GM23338 (cell line): ENCODE measurements around the gene SHKBP1. TPM values are rescaled to one million over a fixed set of nuclear protein-coding genes. Genes with fewer than 3 reads are reported as not detected.

Experiments
- ATAC-seq: fragments of 200-7000 bp; cut with Tn5 transposase; 3 replicates; pipeline ENCODE4 v1.9.1; 2020
- DNase-seq: peaks from one replicate; pipeline ENCODE4 v3.0.0-alpha.2; 2015; ENCODE audit warnings: low spot score
- H2AFZ ChIP-seq: fragments of 200-600 bp; sonication (generic); 2 replicates; pipeline ENCODE4 v1.8.0; 2016; ENCODE audit warnings: antibody characterized with exemption, mild to moderate bottlenecking, moderate library complexity
- H3F3A ChIP-seq: fragments of 200-600 bp; sonication (generic); replicated peaks from 2 replicates; pipeline ENCODE4 v1.8.0; 2017; ENCODE audit warnings: antibody characterized with exemption, mixed run types, low read depth
- H3K27ac ChIP-seq: fragments of 200-600 bp; sonication (generic); 2 replicates; pipeline ENCODE4 v1.6.1; 2016; ENCODE audit warnings: low read depth
- H3K27me3 ChIP-seq: fragments of 200-600 bp; sonication (generic); 2 replicates; pipeline ENCODE4 v1.8.0; 2016; ENCODE audit warnings: mild to moderate bottlenecking, mixed run types, moderate library complexity; ENCODE audit not compliant: insufficient read depth
- H3K36me3 ChIP-seq: fragments of 200-600 bp; sonication (generic); 2 replicates; pipeline ENCODE4 v1.8.0; 2016; ENCODE audit warnings: mild to moderate bottlenecking; ENCODE audit not compliant: insufficient read depth
- H3K4me1 ChIP-seq: fragments of 200-600 bp; sonication (generic); 2 replicates; pipeline ENCODE4 v1.8.0; 2016; ENCODE audit warnings: mild to moderate bottlenecking, moderate library complexity; ENCODE audit not compliant: insufficient read depth
- H3K4me2 ChIP-seq: fragments of 200-600 bp; sonication (generic); 2 replicates; pipeline ENCODE4 v1.7.1; 2017; ENCODE audit warnings: mixed run types
- H3K4me3 ChIP-seq: fragments of 200-600 bp; sonication (generic); 2 replicates; pipeline ENCODE4 v1.6.1; 2016; ENCODE audit warnings: mixed run types
- H3K79me2 ChIP-seq: fragments of 200-600 bp; sonication (generic); replicated peaks from 2 replicates; pipeline ENCODE4 v1.8.0; 2017; ENCODE audit warnings: mild to moderate bottlenecking; ENCODE audit not compliant: insufficient read depth
- H3K9me2 ChIP-seq: fragments of 200-600 bp; sonication (generic); 2 replicates; pipeline ENCODE4 v1.8.0; 2017; ENCODE audit not compliant: insufficient read depth
- H4K20me1 ChIP-seq: fragments of 200-600 bp; sonication (generic); replicated peaks from 2 replicates; pipeline ENCODE4 v1.8.0; 2017; ENCODE audit warnings: mild to moderate bottlenecking; ENCODE audit not compliant: insufficient read depth
- H3K27ac Mint-ChIP-seq: 2 replicates; pipeline ENCODE4 v1.8.0; 2020; ENCODE audit warnings: inconsistent platforms, mild to moderate bottlenecking, moderate library complexity, mixed read lengths
- H3K27me3 Mint-ChIP-seq: 3 replicates; pipeline ENCODE4 v1.8.0; 2022; ENCODE audit warnings: low read depth, mild to moderate bottlenecking, moderate library complexity, mixed read lengths, inconsistent platforms; ENCODE audit not compliant: insufficient read depth, poor library complexity
- H3K36me3 Mint-ChIP-seq: 3 replicates; pipeline ENCODE4 v1.8.0; 2021; ENCODE audit warnings: low read depth, mild to moderate bottlenecking, inconsistent platforms, moderate library complexity, mixed read lengths
- H3K4me1 Mint-ChIP-seq: 3 replicates; pipeline ENCODE4 v1.8.0; 2020; ENCODE audit warnings: mild to moderate bottlenecking, inconsistent platforms, mixed read lengths
- H3K4me3 Mint-ChIP-seq: 3 replicates; pipeline ENCODE4 v1.8.0; 2021; ENCODE audit warnings: moderate library complexity, mild to moderate bottlenecking, inconsistent platforms, mixed read lengths
- H3K9me3 Mint-ChIP-seq: 3 replicates; pipeline ENCODE4 v1.8.0; 2020; ENCODE audit warnings: moderate library complexity, mild to moderate bottlenecking, inconsistent platforms, mixed read lengths
- CREB1 ChIP-seq: fragments of 250-450 bp; sonication (Bioruptor Pico); IDR thresholded peaks from 2 replicates; pipeline ENCODE4 v1.5.0; 2020; ENCODE audit warnings: low read depth, mild to moderate bottlenecking, moderate library complexity
- CTCF ChIP-seq, 2 experiments: fragments of 200-600 bp in 1 of 2; sonication (generic) in 1 of 2; conservative IDR thresholded peaks; 2 replicates each; pipeline versions ENCODE4 v1.5.1 to v1.6.1; 2016 to 2017; ENCODE audit warnings: antibody characterized with exemption in 2 of 2, low read depth in 2 of 2, mild to moderate bottlenecking in 2 of 2, moderate library complexity in 1 of 2
- ETS1 ChIP-seq: IDR thresholded peaks from 2 replicates; pipeline ENCODE4 v1.6.1; 2016; ENCODE audit warnings: antibody characterized with exemption
- EZH2 ChIP-seq: fragments of 200-600 bp; sonication (generic); IDR thresholded peaks from one replicate; pipeline ENCODE4 v1.8.0; 2017; ENCODE audit warnings: antibody characterized with exemption, mild to moderate bottlenecking, low read depth; ENCODE audit not compliant: unreplicated experiment
- EZH2phosphoT487 ChIP-seq: fragments of 200-600 bp; sonication (generic); IDR thresholded peaks from one replicate; pipeline ENCODE4 v1.8.1; 2018; ENCODE audit warnings: antibody characterized with exemption; ENCODE audit not compliant: unreplicated experiment
- JUNB ChIP-seq: IDR thresholded peaks from one replicate; pipeline ENCODE4 v1.6.1; 2016; ENCODE audit warnings: antibody characterized with exemption; ENCODE audit not compliant: unreplicated experiment
- NANOG ChIP-seq: IDR thresholded peaks from 2 replicates; pipeline ENCODE4 v1.6.1; 2016; ENCODE audit warnings: antibody characterized with exemption, borderline replicate concordance
- POLR2AphosphoS5 ChIP-seq: IDR thresholded peaks from 2 replicates; pipeline ENCODE4 v1.6.1; 2016; ENCODE audit warnings: antibody characterized with exemption, low read depth
- REST ChIP-seq: IDR thresholded peaks from one replicate; pipeline ENCODE4 v1.6.1; 2018; ENCODE audit warnings: antibody characterized with exemption; ENCODE audit not compliant: unreplicated experiment
- STAT1 ChIP-seq: IDR thresholded peaks from one replicate; pipeline ENCODE4 v1.6.1; 2016; ENCODE audit warnings: antibody characterized with exemption; ENCODE audit not compliant: unreplicated experiment
- ZNF114 ChIP-seq: fragments of 250-450 bp; sonication (Bioruptor Pico); IDR thresholded peaks from 2 replicates; pipeline ENCODE4 v1.5.0; 2020; ENCODE audit warnings: mild to moderate bottlenecking, moderate library complexity
- ZNF331 ChIP-seq: fragments of 250-450 bp; sonication (Bioruptor Pico); IDR thresholded peaks from 2 replicates; pipeline ENCODE4 v1.5.0; 2020; ENCODE audit warnings: low read depth, mild to moderate bottlenecking, moderate library complexity
- polyA plus RNA-seq: library from polyadenylated mRNA; unstranded; fragments of >200 nt; fragmentation: Nextera tagmentation; extraction: Ambion mirVana; gene quantifications from 2 replicates; pipeline ENCODE4 v1.2.1, GENCODE V29; 2016
- total RNA-seq: library from RNA; depleted of rRNA; stranded (reverse); fragments of >200 nt; shearing (Covaris generic); gene quantifications from 2 replicates; pipeline ENCODE4 v1.2.3, GENCODE V29; 2014

The SHKBP1 gene
- total and polyA plus RNA-seq, 2 experiments from 2014 or later = 63.2 to 69.8 TPM

- peaks cover 2% of the 10 kb centered on the region; the same call in 1 of the 2 replicates for H4K20me1 ChIP-seq
- Mint-ChIP-seq H3K4me1 (peaks cover 16% of the 10 kb centered on the region), H3K27ac (no peak overlapping the region), H3K36me3 (peaks cover 45% of the 10 kb centered on the region), H3K9me3 (no peaks in the 10 kb centered on the region; the same call in 2 of the 3 replicates), H3K27me3 (peaks cover 9% of the 10 kb centered on the region), H3K4me3 (no peak overlapping the region)
- peaks cover 9% of the 10 kb centered on the region; the same call in 1 of the 2 replicates for H3F3A ChIP-seq
- no peak overlapping the region for H3K4me2 ChIP-seq
- ATAC-seq = no peak
- H3K4me3 ChIP-seq = no peak overlapping the region
- no peak for TF ChIP-seq POLR2AphosphoS5
- TF ChIP-seq ZNF331 (CRISPR knock-in tag) = no peak
- TF ChIP-seq JUNB = no peak
- no peak for TF ChIP-seq REST
- TF ChIP-seq EZH2 = no peak
- TF ChIP-seq CREB1 = no peak
- TF ChIP-seq ETS1 = no peak
- no peaks in the 10 kb centered on the region for H3K9me2 ChIP-seq
- no peaks in the 10 kb centered on the region for H3K27me3 ChIP-seq
- H3K36me3 ChIP-seq = peaks cover 12% of the 10 kb centered on the region; the same call in 1 of the 2 replicates
- H3K79me2 ChIP-seq = no peaks in the 10 kb centered on the region
- peaks cover 11% of the 10 kb centered on the region for H3K4me1 ChIP-seq
- no peak overlapping the region for H3K27ac ChIP-seq
- no peak overlapping the region for H2AFZ ChIP-seq
- DNase-seq = no peak
Measured at GRCh38 chr19:40621966-40622772, 45.5 kb downstream of the SHKBP1 start.

- H3K4me1 Mint-ChIP-seq = peaks cover 16% of the 10 kb centered on the region
- peaks cover 48% of the 10 kb centered on the region for H3K36me3 Mint-ChIP-seq
- Histone ChIP-seq H3K4me2 (no peak overlapping the region), H2AFZ (no peak overlapping the region), H3K27ac (no peak overlapping the region), H3K9me2 (no peaks in the 10 kb centered on the region), H3K4me3 (no peak overlapping the region), H4K20me1 (peaks cover 2% of the 10 kb centered on the region; the same call in 1 of the 2 replicates), H3K36me3 (peaks cover 12% of the 10 kb centered on the region; the same call in 1 of the 2 replicates), H3K4me1 (peaks cover 11% of the 10 kb centered on the region), H3F3A (peaks cover 9% of the 10 kb centered on the region; the same call in 1 of the 2 replicates), H3K27me3 (no peaks in the 10 kb centered on the region), H3K79me2 (no peaks in the 10 kb centered on the region)
- no peak overlapping the region for H3K4me3 Mint-ChIP-seq
- H3K27me3 Mint-ChIP-seq = peaks cover 12% of the 10 kb centered on the region
- ATAC-seq = no peak
- H3K9me3 Mint-ChIP-seq = no peaks in the 10 kb centered on the region; the same call in 2 of the 3 replicates
- DNase-seq = no peak
- no peak overlapping the region for H3K27ac Mint-ChIP-seq
- TF ChIP-seq CREB1 (no peak), ZNF114 (no peak), ZNF331 (CRISPR knock-in tag) (no peak), STAT1 (no peak), EZH2phosphoT487 (no peak), EZH2 (no peak), REST (no peak), ETS1 (no peak), JUNB (no peak), NANOG (no peak), CTCF (conservative IDR thresholded peaks at IDR 0.05; ENCODE audit: low read depth in 2 of 2) (no peak)
Measured at GRCh38 chr19:40622773-40623075, 46.1 kb downstream of the SHKBP1 start.
